ENCODE measurements around the gene UGDH.
"Not testable (repeated sequence)": the region's sequence is repeated elsewhere in the genome, so short reads cannot be mapped to it uniquely, and the experiment has no call there.

The UGDH gene

GRCh38 chr4:39486221-39486804 is 40.9 kb downstream of the UGDH start:
- no peak for DNase-seq

- no peak for DNase-seq
Measured at GRCh38 chr4:39484582-39485272, 42.5 kb downstream of the UGDH start.

GRCh38 chr4:39480902-39481695 is 46.1 kb downstream of the UGDH start:
- DNase-seq: no peak

- no peak for DNase-seq
Measured at GRCh38 chr4:39480251-39480650, 47.0 kb downstream of the UGDH start.

- no peak for DNase-seq
Measured at GRCh38 chr4:39476187-39476895, 50.9 kb downstream of the UGDH start.

GRCh38 chr4:39472396-39472795 is 54.8 kb downstream of the UGDH start:
- no peak for DNase-seq

- no peak for DNase-seq
Measured at GRCh38 chr4:39470402-39470801, 56.8 kb downstream of the UGDH start.

- peak; percentile 45 for DNase-seq
Measured at GRCh38 chr4:39469429-39470077, 57.7 kb downstream of the UGDH start.

- no peak for DNase-seq
Measured at GRCh38 chr4:39467464-39467863, 59.8 kb downstream of the UGDH start.

- no peak for DNase-seq
Measured at GRCh38 chr4:39466747-39467146, 60.5 kb downstream of the UGDH start.

- no peak for DNase-seq
Measured at GRCh38 chr4:39464886-39465501, 62.2 kb downstream of the UGDH start.

GRCh38 chr4:39458505-39459300 is 68.5 kb downstream of the UGDH start, which contains the start of the genes LIAS and RPL9:
Gene LIAS, plus strand, starts transcription at chr4:39459056. Its CDS starts 62 bp downstream, at chr4:39459118.
Gene RPL9, minus strand, starts transcription at chr4:39458922. Its CDS starts 483 bp downstream, at chr4:39458439.
- peak; percentile 97 for DNase-seq

- not testable (repeated sequence) for DNase-seq
Measured at GRCh38 chr4:39458161-39458504, 69.1 kb downstream of the UGDH start.

- no peak for DNase-seq
Measured at GRCh38 chr4:39456946-39457763, 70.1 kb downstream of the UGDH start.

- no peak for DNase-seq
Measured at GRCh38 chr4:39455486-39455885, 71.8 kb downstream of the UGDH start.

- DNase-seq: no peak
Measured at GRCh38 chr4:39453738-39454137, 73.5 kb downstream of the UGDH start.

- DNase-seq: no peak
Measured at GRCh38 chr4:39452860-39453587, 74.2 kb downstream of the UGDH start.

- no peak for DNase-seq
Measured at GRCh38 chr4:39452153-39452859, 74.9 kb downstream of the UGDH start.

- no peak for DNase-seq
Measured at GRCh38 chr4:39451423-39452023, 75.7 kb downstream of the UGDH start.
